COLO668 (cell line): Measurements from ENCODE around the gene C1orf210.

Experiments
- DNase-seq: peaks from one replicate; lab custom pipeline; 2025; ENCODE audit not compliant: unreplicated experiment; lab: John Stamatoyannopoulos, UW

The C1orf210 gene

GRCh38 chr1:43275826-43276620 lies 9.4 kb downstream of the C1orf210 start:
- peak; percentile 46 for DNase-seq

GRCh38 chr1:43274804-43275180 lies 10.6 kb downstream of the C1orf210 start:
- DNase-seq = no peak

DNA sequence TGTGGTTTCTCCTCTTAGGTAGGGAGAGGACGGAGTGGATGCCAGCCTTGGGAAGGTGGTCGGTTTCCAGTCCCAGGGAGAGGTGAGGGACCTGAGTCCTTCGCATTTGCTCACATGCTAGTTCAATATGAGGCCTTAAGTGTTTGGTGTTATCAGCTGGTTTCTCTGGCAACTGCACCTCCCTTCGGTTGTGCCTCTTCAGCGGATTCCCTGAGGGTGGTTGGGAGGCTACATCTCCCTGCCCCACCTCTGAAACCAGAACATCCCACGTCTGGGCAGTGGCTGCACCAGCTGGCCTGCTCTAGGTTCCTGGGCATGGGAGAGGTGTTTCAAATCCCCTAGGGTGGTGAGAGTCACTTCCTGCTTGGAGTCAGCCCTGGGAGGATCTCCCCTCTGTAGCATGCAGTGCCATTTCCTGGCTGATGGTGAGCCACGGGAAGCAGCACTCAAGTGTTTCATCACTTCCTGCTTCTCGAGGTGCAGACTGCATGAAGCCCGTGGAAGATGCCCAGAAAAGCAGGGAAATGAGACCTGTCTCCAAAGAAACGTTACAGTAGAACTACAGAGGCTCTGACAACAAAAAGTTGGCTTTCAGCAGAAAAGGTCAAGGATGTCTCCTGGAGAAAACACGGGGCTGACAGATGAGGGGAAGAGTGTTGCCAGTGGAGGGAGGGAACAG lies 11.1 kb downstream of the C1orf210 start:
- peak; percentile 63 for DNase-seq

DNA sequence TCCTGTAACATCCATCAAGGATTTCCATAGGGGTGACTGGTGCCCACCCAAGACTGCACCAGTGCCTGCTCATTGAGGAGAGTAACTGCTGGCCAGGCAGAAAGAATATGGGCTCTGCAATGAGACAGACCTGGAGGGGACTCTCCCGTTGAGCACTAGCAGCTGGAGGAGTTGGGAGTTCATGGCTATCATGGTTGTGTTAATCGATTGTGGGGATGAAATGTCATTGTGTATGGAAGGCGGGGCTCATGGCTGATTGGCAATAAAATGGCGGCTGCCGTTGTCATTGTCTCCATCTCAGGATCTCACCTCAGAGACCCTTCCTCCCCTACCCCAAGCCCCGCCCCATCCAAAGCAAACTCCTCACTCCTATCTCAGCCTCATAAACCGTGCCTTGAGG lies 11.7 kb downstream of the C1orf210 start:
- DNase-seq = no peak

- DNase-seq = no peak
Observed at GRCh38 chr1:43272576-43273571, 12.5 kb downstream of the C1orf210 start.

DNA sequence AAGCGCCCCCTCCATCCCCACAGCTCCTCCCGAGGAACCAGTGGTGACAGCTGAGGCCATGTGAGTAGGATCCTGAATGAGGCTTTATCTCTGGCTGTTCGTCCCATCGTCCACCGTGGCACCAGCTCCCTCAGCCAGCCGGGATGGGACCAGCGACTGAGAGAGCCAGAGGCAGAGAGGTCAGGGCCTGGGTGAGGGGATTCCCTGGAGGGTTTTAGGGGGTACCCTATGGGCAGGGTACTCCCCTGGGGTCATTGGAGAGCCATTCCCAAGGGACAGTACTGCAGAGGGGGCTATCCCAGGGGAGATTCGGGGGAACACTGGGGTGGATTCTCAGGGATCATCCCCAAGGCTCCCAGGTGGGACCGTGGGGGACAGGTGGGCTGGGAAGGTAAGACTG lies 13.2 kb downstream of the C1orf210 start:
- DNase-seq = no peak

GRCh38 chr1:43271186-43272118 lies 13.9 kb downstream of the C1orf210 start:
- no peak for DNase-seq

GRCh38 chr1:43270421-43271095 lies 14.8 kb downstream of the C1orf210 start:
- DNase-seq = peak; percentile 96

- no peak for DNase-seq
Observed at GRCh38 chr1:43269627-43270375, 15.6 kb downstream of the C1orf210 start, which contains the start of gene TMEM125. Gene TMEM125, plus strand, starts transcription at chr1:43269983. Its CDS starts 2,740 bp downstream, at chr1:43272723.

- DNase-seq = no peak
Observed at GRCh38 chr1:43267818-43268425, 17.5 kb downstream of the C1orf210 start.

DNA sequence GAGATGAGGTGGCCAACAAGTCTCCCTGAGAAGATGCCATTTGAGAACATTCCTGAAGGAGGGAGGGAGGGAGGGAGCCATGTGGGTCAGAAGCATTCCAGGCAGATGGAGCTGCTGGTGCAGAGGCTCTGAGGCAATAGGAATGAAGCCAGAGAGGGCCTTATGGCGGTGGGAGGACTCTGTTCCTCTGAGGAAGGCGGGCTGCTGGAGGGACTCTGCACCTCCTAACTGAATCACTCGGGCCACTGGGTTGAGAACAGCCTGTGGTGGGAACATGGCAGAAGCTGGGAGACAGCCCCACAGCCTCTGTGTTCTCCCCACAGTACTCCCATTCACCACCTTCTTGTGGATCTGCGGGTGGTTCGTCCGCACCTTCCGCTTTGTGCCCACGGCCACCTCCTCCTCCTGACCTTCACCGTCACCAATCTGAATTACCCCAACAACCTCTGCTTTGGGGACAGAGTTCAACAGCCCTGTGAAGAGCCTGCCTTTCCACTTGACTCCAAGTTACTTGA lies 18.0 kb downstream of the C1orf210 start:
- DNase-seq = no peak

- no peak for DNase-seq
Observed at GRCh38 chr1:43266881-43267280, 18.5 kb downstream of the C1orf210 start.

DNA sequence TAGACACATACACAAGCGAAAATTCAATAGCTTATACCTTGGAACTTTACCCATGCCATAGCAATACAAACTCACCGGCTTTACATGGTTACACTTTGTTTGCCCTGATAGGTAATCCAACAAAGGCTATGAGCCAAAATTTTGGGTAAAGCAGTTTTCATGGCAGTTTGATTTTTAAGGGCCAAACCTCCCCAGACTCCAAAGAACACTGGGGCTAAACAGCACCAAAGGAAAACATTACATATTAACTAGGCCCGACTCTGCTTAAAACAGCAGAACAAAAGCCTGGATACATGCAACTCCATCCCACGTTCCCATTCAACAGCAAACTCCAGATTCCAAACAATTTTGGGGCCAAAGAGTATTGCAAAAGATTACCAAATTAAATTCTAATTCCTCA lies 19.9 kb downstream of the C1orf210 start:
- no peak for DNase-seq

DNA sequence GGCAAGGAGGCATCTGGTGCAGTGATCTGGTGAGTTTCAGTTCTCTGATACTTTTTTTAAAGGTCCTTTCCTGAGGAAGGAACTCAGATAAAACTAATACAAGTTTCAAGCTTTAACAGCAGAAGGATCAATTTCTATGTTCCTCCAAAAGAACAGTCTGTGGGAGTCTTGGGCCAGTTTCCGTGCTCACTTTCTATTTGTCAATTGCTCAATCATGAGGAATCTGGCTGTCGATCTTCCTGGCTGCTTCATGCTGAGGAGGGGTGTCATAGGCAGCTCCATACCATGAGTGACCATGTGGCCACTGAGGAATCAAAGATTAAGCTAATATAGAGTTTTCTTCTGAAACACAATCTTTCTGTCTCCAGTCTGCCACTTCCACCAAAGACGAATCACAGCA lies 27.0 kb downstream of the C1orf210 start:
- DNase-seq = no peak

DNA sequence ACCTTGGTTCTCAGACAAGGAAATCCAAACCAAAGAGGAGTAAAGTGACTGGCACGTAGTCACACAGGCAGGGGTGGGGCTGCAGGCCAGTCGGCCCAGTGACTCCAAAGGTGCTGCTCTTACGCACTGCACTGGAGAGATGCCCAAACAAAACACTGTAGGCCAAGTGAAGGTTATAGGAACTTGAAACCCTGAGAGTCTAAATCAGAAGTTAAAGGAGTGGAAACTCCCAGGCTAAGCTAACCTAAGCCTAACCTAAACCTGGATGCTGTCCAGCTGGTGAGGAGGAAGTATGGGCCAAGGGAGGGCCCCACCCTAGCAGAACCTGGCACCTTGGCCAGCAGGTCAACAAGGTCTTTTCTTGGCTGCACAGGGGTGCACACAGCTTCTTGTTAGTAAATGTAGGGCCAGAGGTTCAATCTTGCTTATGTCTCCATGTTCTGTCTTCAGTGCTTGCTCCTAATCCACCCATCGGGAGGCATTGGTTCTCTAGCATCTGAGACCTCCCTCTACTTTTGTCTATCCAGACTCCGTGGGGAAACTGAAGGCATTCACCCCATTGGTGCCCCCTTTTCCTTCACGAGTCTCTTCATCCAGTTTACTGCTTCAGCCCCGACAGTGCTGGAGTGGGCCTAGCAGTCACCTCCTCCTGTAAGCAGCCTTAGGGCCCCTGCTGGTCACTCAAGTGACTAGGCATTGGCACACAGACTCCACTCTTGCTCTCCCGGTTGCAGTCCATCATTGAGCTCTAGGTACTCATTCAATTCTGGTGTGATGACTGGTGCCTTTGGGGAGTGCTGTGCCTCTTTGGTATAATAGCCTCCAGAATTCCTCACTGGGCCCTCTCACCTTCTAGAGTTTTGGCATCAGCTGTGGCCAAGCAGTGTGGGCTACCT lies 28.5 kb downstream of the C1orf210 start:
- no peak for DNase-seq

DNA sequence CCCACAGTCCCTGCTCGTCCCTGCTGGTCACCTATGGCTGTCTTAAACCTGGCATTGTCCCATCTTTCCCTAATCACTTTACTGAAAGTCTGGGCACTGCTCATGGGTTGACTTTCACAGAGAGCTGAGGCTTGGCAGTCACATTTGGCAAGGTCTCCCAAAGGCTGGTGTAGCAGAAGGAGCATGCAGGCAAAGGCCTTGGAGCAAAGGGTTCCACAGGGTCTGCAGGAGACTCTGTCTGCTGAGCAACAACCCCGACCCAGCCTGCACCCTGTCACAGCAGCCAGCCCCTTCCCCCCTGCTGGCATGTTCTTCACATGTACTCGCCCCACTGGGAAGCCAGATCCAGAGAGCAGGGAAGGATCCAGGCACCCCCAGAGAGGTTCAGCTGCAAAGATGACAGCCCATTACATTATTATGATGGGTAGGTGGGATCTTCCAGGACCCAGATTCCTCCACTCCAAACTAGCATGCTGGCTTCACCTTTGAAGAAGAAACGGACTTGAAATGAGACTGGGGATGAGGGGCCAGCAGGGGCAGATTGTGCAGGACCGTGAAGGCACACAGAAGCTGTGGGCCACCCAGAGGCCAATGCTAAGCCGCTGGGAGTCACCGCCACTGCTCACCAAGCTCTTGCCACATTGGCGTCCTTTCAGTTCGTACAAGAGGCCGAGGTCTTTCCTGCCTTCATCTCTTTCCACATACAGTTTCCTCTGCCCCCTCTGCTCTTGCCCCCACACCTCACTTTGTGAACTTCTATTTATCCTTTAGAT lies 29.8 kb downstream of the C1orf210 start:
- DNase-seq = no peak
